Measurements from ENCODE around the gene TMEM184B. TPM values are rescaled to one million over a fixed set of nuclear protein-coding genes. Genes with fewer than 3 reads are reported as not detected.

Gene TMEM184B
- total and polyA plus RNA-seq, 10 of the 15 experiments (the other 5 are each of a cell fraction or from before 2014, with no cell fraction given), result 0.56 to 22.4 (median 7.9) TPM

- TF ChIP-seq ZNF687 (IDR thresholded peaks at IDR 0.05), result no peak
- TF ChIP-seq DPF2 (IDR thresholded peaks at IDR 0.05), result peak; percentile 86
- TF ChIP-seq TCF12 (IDR thresholded peaks at IDR 0.05; ENCODE audit: low read depth, low read length), result peak; percentile 97
- peak; percentile 66 to 81 for TF ChIP-seq EP300 (IDR thresholded peaks at IDR 0.05; ENCODE audit: borderline replicate concordance in 1 of 2, control insufficient read depth in 1 of 2, low read depth in 2 of 2, low read length in 2 of 2)
- TF ChIP-seq NR2C1 (IDR thresholded peaks at IDR 0.05), result no peak
- no peak for TF ChIP-seq ESRRA (IDR thresholded peaks at IDR 0.05; ENCODE audit: low read length)
- TF ChIP-seq CREB1 (IDR thresholded peaks at IDR 0.05; ENCODE audit: low read depth), result peak; percentile 43
- no peak for TF ChIP-seq TARDBP (IDR thresholded peaks at IDR 0.05; ENCODE audit: borderline replicate concordance)
- TF ChIP-seq HCFC1 (IDR thresholded peaks at IDR 0.05; ENCODE audit: low read length), result no peak
- no peak for TF ChIP-seq TAF1 (IDR thresholded peaks at IDR 0.05; ENCODE audit: borderline replicate concordance, low read depth, low read length)
- TF ChIP-seq SP1 (IDR thresholded peaks at IDR 0.05; ENCODE audit: low read depth, low read length), result peak; percentile 8
- TF ChIP-seq POLR2AphosphoS2 (IDR thresholded peaks at IDR 0.05; ENCODE audit: low read depth, low read length), result no peak
- TF ChIP-seq, protein P1, sequence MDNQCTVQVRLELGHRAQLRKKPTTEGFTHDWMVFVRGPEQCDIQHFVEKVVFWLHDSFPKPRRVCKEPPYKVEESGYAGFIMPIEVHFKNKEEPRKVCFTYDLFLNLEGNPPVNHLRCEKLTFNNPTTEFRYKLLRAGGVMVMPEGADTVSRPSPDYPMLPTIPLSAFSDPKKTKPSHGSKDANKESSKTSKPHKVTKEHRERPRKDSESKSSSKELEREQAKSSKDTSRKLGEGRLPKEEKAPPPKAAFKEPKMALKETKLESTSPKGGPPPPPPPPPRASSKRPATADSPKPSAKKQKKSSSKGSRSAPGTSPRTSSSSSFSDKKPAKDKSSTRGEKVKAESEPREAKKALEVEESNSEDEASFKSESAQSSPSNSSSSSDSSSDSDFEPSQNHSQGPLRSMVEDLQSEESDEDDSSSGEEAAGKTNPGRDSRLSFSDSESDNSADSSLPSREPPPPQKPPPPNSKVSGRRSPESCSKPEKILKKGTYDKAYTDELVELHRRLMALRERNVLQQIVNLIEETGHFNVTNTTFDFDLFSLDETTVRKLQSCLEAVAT (IDR thresholded peaks at IDR 0.05), result no peak
- TF ChIP-seq CTCF (IDR thresholded peaks at IDR 0.05 in 2 of 3, conservative IDR thresholded peaks at IDR 0.05 in 1 of 3; ENCODE audit: control insufficient read depth in 2 of 3, extremely low read depth in 1 of 3, insufficient read depth in 1 of 3, low read depth in 3 of 3, low read length in 3 of 3), result peak; percentile 20 to 42 (median 26); a peak in 4 of 6 replicates
- TF ChIP-seq KLF5 (IDR thresholded peaks at IDR 0.05; ENCODE audit: partially characterized antibody), result no peak
- no peak for TF ChIP-seq CBX3 (IDR thresholded peaks at IDR 0.05; ENCODE audit: borderline replicate concordance, low read depth)
- peak; percentile 90 to 91 for TF ChIP-seq IKZF2 (IDR thresholded peaks at IDR 0.05)
- no peak for TF ChIP-seq RBBP5 (conservative IDR thresholded peaks at IDR 0.05)
Observed at GRCh38 chr22:38305471-38306448, 33.0 kb upstream of the TMEM184B start (continued).

Measured in GM12878 (cell line).